Endothelial cell of umbilical vein (primary cell): ENCODE data around the gene TNIK. TPM values are rescaled to one million over a fixed set of nuclear protein-coding genes. Genes with fewer than 3 reads are reported as not detected.
A peak's percentile ranks its signal among the peaks of the same experiment; 100 is the strongest.

Source experiments
- BruUV-seq: library from RNA; stranded (reverse); fragments of 400-500 nt; replicated peaks from 2 replicates; lab custom pipeline; 2021; lab: Mats Ljungman, UMichigan
- CTCF ChIA-PET: fragments of 300-600, 350-600 bp; sonication (Branson Sonifier 250); formaldehyde crosslinking; loops from one replicate; lab custom pipeline; 2021; ENCODE audit warnings: antibody characterized with exemption, inconsistent platforms; lab: Charles Lee
- POLR2A ChIA-PET: fragments of 300-600, 350-600 bp; sonication (Branson Sonifier 250); formaldehyde crosslinking; loops from one replicate; lab custom pipeline; 2021; ENCODE audit warnings: antibody characterized with exemption, inconsistent platforms; lab: Charles Lee
- DNase-seq: peaks from one replicate; pipeline ENCODE4 v3.0.0-alpha.2; 2011; ENCODE audit warnings: low read depth, low spot score
- FAIRE-seq: peaks from 2 replicates; lab custom pipeline; 2011; peaks lifted over from hg19 to GRCh38; lab: Jason Lieb, UNC
- H2AFZ ChIP-seq: 2 replicates; pipeline ENCODE4 v1.6.0; 2012; ENCODE audit warnings: low read depth, low read length, control low read depth, inconsistent platforms
- H3K27ac ChIP-seq: 2 replicates; pipeline ENCODE4 v1.5.1; 2011; ENCODE audit warnings: low read depth, mild to moderate bottlenecking, control low read depth, low read length, moderate library complexity; ENCODE audit not compliant: insufficient read depth
- H3K27me3 ChIP-seq, 2 experiments: 2 replicates each; pipeline versions ENCODE4 v1.6.0 to v1.6.1; 2011; ENCODE audit warnings: low read length in 2 of 2, mixed read lengths in 1 of 2; ENCODE audit not compliant: control insufficient read depth in 2 of 2, insufficient read depth in 2 of 2
- H3K36me3 ChIP-seq, 2 experiments: 2 replicates in 1 of 2; 3 replicates in 1 of 2; pipeline ENCODE4 v1.5.1; 2011; ENCODE audit warnings: low read length in 2 of 2, mild to moderate bottlenecking in 1 of 2, moderate library complexity in 1 of 2; ENCODE audit not compliant: control insufficient read depth in 2 of 2, insufficient read depth in 2 of 2; ENCODE audit errors: extremely low read depth in 1 of 2
- H3K4me1 ChIP-seq: 3 replicates; pipeline ENCODE4 v1.5.1; 2011; ENCODE audit warnings: mild to moderate bottlenecking, low read length; ENCODE audit not compliant: control insufficient read depth, insufficient read depth; ENCODE audit errors: extremely low read depth
- H3K4me2 ChIP-seq: 2 replicates; pipeline ENCODE4 v1.6.1; 2011; ENCODE audit warnings: low read length, control low read depth, mixed read lengths; ENCODE audit not compliant: insufficient read depth
- H3K4me3 ChIP-seq, 3 experiments: fragments of 200-600 bp in 1 of 3; sonication (generic), shearing (Covaris generic) in 1 of 3; replicated peaks in 1 of 3; 2 replicates each; pipeline ENCODE4 v1.5.1; 2011 to 2016; ENCODE audit warnings: control low read depth in 3 of 3, low read length in 3 of 3, mild to moderate bottlenecking in 2 of 3, inconsistent platforms in 1 of 3, low read depth in 1 of 3, moderate library complexity in 1 of 3; ENCODE audit not compliant: insufficient read depth in 1 of 3
- H3K79me2 ChIP-seq: 2 replicates; pipeline ENCODE4 v1.6.0; 2012; ENCODE audit warnings: low read length, inconsistent platforms; ENCODE audit not compliant: control insufficient read depth, insufficient read depth
- H3K9ac ChIP-seq: replicated peaks from 2 replicates; pipeline ENCODE3; 2011; ENCODE audit warnings: low read length, control low read depth; ENCODE audit not compliant: insufficient read depth; ENCODE audit errors: extremely low read depth
- H3K9me1 ChIP-seq: replicated peaks from 3 replicates; pipeline ENCODE4 v1.6.0; 2011; ENCODE audit warnings: mild to moderate bottlenecking, low read length; ENCODE audit not compliant: control insufficient read depth, insufficient read depth; ENCODE audit errors: extremely low read depth
- H3K9me3 ChIP-seq: replicated peaks from 2 replicates; pipeline ENCODE4 v1.5.1; 2012; ENCODE audit warnings: low read length, inconsistent platforms; ENCODE audit not compliant: control insufficient read depth, insufficient read depth
- H4K20me1 ChIP-seq: replicated peaks from 2 replicates; pipeline ENCODE3; 2011; ENCODE audit warnings: mild to moderate bottlenecking, low read length; ENCODE audit not compliant: control insufficient read depth, insufficient read depth; ENCODE audit errors: extremely low read depth
- CTCF ChIP-seq, 2 donors: IDR thresholded peaks; 1 replicate in 1 of 2; 2 replicates in 1 of 2; pipeline ENCODE4 v1.5.1; 2011; ENCODE audit warnings: low read length in 2 of 2, mild to moderate bottlenecking in 2 of 2, moderate library complexity in 2 of 2, control low read depth in 1 of 2, inconsistent platforms in 1 of 2, low read depth in 1 of 2; ENCODE audit not compliant: insufficient read depth in 1 of 2; ENCODE audit errors: extremely low read depth in 1 of 2
- EZH2 ChIP-seq: IDR thresholded peaks from 2 replicates; pipeline ENCODE4 v1.6.1; 2012; ENCODE audit warnings: borderline replicate concordance, low read depth, mild to moderate bottlenecking, moderate library complexity, low read length, inconsistent platforms; ENCODE audit not compliant: severe bottlenecking
- FOS ChIP-seq: IDR thresholded peaks from 2 replicates; pipeline ENCODE4 v1.6.1; 2011; ENCODE audit warnings: mild to moderate bottlenecking, low read length, moderate library complexity, borderline replicate concordance; ENCODE audit not compliant: insufficient read depth
- GATA2 ChIP-seq: IDR thresholded peaks from 2 replicates; pipeline ENCODE4 v1.7.0; 2011; ENCODE audit warnings: low read depth, mild to moderate bottlenecking, moderate library complexity, mixed read lengths, low read length; ENCODE audit not compliant: insufficient read length, insufficient read depth
- JUN ChIP-seq: IDR thresholded peaks from 2 replicates; pipeline ENCODE4 v1.6.1; 2011; ENCODE audit warnings: borderline replicate concordance, low read depth; ENCODE audit not compliant: insufficient read length, insufficient read depth
- MAX ChIP-seq: IDR thresholded peaks from 2 replicates; pipeline ENCODE4 v1.6.1; 2011; ENCODE audit not compliant: insufficient read depth, insufficient read length
- MYC ChIP-seq: IDR thresholded peaks from one replicate; pipeline ENCODE4 v1.6.1; 2011; ENCODE audit warnings: mild to moderate bottlenecking, low read depth, low read length
- POLR2A ChIP-seq: IDR thresholded peaks from 2 replicates; pipeline ENCODE4 v1.6.1; 2012; ENCODE audit warnings: low read depth, mild to moderate bottlenecking, control low read depth, low read length
- POLR2AphosphoS5 ChIP-seq: IDR thresholded peaks from 2 replicates; pipeline ENCODE4 v1.6.1; 2012; ENCODE audit warnings: low read depth, mild to moderate bottlenecking, control low read depth, low read length, moderate library complexity; ENCODE audit not compliant: insufficient read depth
- dilution Hi-C: fragments of 300-500 bp; cut with MboI; formaldehyde crosslinking; loops from one replicate; pipeline ENCODE4 v1.15.0; 2019; ENCODE audit warnings: low sequenced_read_pairs; ENCODE audit not compliant: extremely low pct_ligation_motif_present
- intact Hi-C: fragments of 100-400 bp; cut with micrococcal nuclease; formaldehyde crosslinking; loops from one replicate; pipeline ENCODE4 v1.10.0; 2022
- polyA plus RNA-seq, 4 experiments: library from polyadenylated mRNA; depleted of rRNA in 3 of 4; stranded (reverse) in 3 of 4; unstranded in 1 of 4; fragments of >200 nt; gene quantifications; 2 replicates each; pipeline versions ENCODE4 v1.2.1 to v1.2.3, GENCODE V29; 2011 to 2012; ENCODE audit warnings: missing spikeins in 1 of 4
- total RNA-seq: library from RNA; stranded (reverse); gene quantifications from 2 replicates; pipeline ENCODE4 v1.2.3, GENCODE V29; 2021

The TNIK gene
- total and polyA plus RNA-seq, 2 donors (not counting 3 experiments of a cell fraction or from before 2014, with no cell fraction given), result 10.9 to 39.7 TPM

- H3K9me3 ChIP-seq, result no peaks in the 10 kb centered on the region
- FAIRE-seq, result no peak
- DNase-seq, result peak; percentile 48
- H2AFZ ChIP-seq, result no peak overlapping the region
- H3K4me1 ChIP-seq, result peaks cover 45% of the 10 kb centered on the region
- peak overlapping the region; percentile 96 for H3K27ac ChIP-seq
- no peaks in the 10 kb centered on the region for H3K36me3 ChIP-seq
- TF ChIP-seq MAX, result no peak
- TF ChIP-seq EZH2, result no peak
- TF ChIP-seq FOS, result no peak
- no peak for TF ChIP-seq MYC
- TF ChIP-seq GATA2, result no peak
- TF ChIP-seq POLR2A, result no peak
- no peak for TF ChIP-seq CTCF (IDR thresholded peaks at IDR 0.05; ENCODE audit: extremely low read depth in 1 of 2, insufficient read depth in 1 of 2, low read depth in 1 of 2, low read length in 2 of 2)
- no peak for TF ChIP-seq JUN
- TF ChIP-seq POLR2AphosphoS5, result no peak
- H3K4me3 ChIP-seq, result no peak overlapping the region
- no peaks in the 10 kb centered on the region for H3K9me1 ChIP-seq
- no peaks in the 10 kb centered on the region for H3K79me2 ChIP-seq
- dilution Hi-C loops, result no loop called here
- H3K4me2 ChIP-seq, result no peak overlapping the region
- no peaks in the 10 kb centered on the region for H3K27me3 ChIP-seq
- no TSS peak for BruUV-seq
- ChIA-PET CTCF (interaction anchor here (1.7 to 3.0 kb wide), 2 partner anchors 10 to 51 kb away, joined by 4 to 7 read pairs; no protein-coding TSS in a partner anchor), POLR2A (no interaction called here)
- intact Hi-C loops, result loop anchor here (5.0 kb wide), 1 partner anchor 286 kb away; no protein-coding TSS in a partner anchor
- peak overlapping the region; percentile 83 for H3K9ac ChIP-seq
- H4K20me1 ChIP-seq, result no peaks in the 10 kb centered on the region
These were observed 176.9 kb downstream of the TNIK start for GRCh38 chr3:171283183-171283847.
